GM19463 (cell line): ENCODE measurements around the gene TRIB2.
"Not testable (repeated sequence)": the region's sequence is repeated elsewhere in the genome, so short reads cannot be mapped to it uniquely, and the experiment has no call there.

Experiments
- ATAC-seq: cut with Tn5 transposase; IDR thresholded peaks from one replicate; pipeline ENCODE4 v1.9.1; 2021; ENCODE audit warnings: mild to moderate bottlenecking, moderate library complexity; ENCODE audit not compliant: unreplicated experiment

Gene TRIB2

DNA sequence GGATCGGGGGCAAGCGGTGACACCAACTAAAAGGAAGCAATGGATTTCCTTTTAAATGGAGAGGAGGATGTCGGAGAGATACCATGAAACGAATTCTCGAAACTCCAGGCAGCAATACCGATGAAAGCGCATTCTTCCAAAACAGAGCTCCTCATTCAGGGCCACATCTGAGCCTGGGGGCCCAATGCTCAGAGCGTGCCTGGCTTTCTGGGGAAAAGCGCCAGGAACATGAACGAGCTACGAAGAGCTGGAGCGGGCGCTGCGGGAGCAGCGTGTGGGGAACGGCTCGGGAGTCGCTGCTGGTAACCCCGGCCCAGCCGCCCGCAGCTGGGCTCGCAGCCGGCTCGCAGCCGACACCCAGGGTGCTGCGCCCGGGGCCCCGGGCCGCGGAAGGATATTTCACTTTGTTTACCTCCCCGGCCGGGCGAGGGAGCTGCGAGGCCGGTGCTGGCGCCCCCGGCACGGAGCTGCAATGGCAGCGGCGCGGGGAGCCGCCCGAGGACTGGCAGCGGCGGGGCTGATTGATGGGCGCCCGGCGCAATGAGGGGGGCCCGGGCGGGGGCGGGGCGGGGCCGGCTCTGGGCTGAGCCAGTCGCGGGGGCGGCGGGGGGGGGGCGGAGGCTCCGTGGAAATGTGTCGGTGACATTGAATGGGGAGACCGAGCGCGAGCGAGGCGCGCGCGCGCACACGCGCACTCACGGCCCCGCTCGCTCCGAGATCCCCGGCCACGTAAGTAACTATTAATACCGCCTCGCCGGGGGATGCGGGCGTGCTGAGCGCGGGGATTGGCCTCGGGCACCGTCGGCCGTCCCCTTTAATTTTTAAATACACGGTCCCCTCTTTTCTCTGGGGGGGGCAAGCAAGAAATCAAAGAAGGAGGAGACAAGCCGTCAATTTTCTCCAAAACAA, at the start of gene TRIB2:
Gene TRIB2, plus strand, starts transcription at position 655 of the 909 bp plus-strand sequence. CDS start 1,372 bp downstream, outside the sequence.
- ATAC-seq: peak; percentile 46

DNA sequence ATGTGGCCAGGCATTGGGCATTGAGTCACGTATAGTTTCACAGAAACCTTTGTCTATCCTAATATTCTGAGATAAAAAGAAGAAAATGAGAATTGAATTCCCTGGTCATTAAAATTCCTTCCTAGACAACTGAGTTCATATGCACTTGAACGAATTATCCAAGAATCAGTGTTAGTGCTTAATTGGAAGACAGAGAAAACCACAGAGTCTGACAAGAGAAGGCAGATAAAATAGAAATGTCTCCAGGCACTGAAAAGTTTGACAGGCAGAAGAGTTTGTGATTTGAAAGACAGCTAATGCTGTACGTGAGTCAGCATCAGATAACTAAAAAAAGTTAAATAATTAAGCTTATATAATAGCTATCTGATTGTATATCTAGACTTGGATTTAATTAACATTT, 47.7 kb upstream of the TRIB2 start:
- ATAC-seq: no peak

DNA sequence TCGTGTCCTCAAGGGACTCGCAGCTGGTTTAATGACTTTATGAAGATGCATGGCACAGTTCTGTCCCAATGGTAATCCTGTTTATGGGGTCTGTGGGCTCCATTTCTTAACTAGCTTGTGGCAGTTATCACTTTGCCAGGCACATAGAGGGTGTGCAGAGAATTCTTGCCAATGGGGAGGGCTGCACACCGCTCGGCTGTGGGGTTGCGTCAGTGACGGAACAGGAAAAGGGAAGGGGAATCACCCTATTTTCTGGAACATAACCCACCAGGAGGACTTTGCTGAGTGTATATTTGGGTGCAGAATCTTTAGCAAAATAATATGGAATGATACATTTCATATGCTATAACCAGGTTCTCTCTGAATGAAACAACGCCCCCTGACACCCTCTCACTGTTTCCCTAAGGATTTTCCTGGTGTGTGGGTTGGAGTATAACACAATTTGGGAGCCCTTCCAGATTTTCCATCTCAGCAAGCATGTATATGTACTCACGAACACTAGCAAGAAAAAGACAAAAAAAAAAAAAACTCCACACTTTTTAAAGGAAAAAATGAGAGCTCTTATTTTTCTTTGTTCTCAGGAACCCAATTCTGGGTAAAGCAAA, 43.9 kb upstream of the TRIB2 start:
- no peak for ATAC-seq

DNA sequence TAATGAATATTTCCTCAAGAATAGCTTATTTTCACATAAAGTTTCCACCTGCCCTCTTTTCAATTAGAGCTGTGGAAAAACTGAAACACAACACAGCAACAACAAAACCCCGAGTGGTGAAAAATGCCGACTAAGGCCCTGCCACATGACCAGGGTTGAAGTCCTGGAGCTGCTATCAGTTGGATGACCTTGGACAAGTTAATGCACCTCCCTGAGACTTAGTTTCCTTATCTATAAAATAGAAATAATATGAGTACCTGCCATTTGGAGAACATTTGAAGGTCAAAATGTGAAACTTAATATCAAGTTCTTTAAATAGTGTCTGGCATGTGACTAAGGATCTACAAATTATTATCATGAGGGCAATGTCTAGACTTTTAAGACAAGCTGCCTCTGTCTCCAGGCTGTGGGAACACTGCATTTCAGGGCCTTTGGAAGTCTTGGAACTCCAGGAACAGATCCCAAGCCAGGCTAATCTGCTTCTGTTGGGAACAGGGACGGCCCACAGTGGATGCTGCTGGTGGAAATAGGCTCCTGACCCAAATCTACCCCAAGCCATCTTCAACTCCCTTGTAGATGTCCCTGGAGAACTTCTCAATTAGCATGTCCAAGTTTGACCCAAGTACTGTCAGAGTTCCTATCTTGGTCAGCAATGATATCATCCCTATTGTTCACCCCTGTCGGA, 42.0 kb upstream of the TRIB2 start:
- no peak for ATAC-seq

DNA sequence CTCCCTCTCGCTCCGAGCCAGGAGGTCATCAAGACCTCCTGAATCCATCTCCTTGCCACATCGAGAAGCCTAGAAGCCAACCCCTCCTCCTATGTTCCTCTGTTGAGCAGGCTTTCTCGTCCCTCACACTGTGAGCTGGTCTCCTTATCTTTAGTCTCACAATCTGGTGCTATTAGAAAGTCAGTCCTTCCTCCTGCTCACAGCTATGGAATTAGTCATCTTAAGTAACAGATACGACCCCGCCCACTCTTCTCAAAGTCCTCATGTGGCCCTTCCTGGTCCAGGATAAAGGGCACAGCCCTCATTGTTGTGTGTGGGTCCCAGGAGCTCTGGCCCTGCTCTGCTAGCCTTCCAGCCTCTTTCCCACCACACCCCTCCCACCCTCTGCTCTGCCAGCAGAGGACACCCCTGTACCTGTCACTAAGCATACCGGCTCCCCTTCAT, 41.4 kb upstream of the TRIB2 start:
- no peak for ATAC-seq

DNA sequence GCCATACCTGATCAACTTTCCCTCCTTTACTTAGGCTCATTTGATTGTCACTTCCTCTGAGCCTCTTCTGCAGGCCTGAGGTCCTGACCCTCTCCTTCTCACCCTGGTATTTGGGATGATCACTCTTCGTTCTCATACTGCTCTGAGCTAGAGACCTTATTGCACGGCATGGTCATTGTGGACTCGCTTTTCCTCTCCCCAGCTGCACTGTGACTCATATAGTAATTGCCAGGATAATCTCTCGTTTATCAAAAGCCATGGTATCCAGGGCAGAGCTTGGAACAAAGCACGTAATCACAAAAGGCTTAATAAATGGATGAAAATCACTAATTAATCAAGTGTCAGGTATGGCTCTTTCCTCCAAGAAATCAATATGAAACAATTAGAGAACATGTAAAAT, 40.9 kb upstream of the TRIB2 start:
- no peak for ATAC-seq

DNA sequence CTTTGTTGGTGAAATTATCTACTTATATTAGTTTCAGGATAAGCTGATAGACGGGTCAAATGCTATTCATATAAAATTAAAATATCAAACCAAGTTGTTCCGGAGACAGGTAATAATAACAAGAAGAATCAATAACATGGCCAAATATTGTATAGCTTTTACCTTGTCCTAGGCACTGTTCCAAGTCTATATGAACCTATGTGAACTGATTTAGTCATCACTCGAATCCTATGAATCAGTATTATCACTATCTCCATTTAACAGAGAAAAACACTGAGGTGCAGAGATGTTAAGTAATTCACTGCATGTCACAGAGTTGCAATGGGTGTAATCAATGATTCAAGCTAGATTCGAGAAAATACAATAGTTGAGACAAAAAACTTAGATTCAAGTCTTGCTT, 40.0 kb upstream of the TRIB2 start:
- ATAC-seq: no peak

GRCh38 chr2:12678186-12678585, 38.5 kb upstream of the TRIB2 start:
- ATAC-seq: no peak

DNA sequence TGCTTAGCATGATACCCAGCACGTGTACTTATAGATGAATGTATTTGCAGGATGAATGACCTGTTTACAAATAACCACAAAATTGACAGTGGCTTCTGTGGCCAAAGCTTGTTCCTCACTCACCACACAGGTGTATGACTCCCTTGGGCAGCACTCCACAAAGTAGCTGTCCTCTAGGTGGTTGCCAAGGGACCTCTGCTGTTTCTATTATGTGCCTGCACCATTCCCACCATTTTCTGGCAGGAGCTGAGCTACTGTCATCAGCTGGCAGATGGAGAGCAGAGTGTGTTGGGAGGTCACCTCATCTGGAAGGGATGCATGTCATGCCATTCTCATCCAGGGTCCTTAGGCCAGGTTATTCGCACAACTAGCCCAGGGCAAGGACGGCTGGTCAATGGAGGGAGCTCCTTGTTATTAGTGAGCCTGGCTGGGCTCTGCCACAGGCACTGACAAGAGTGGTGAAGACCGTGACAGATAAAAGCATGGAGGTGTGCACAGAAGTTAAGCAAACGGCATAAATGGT, 37.1 kb upstream of the TRIB2 start:
- no peak for ATAC-seq

DNA sequence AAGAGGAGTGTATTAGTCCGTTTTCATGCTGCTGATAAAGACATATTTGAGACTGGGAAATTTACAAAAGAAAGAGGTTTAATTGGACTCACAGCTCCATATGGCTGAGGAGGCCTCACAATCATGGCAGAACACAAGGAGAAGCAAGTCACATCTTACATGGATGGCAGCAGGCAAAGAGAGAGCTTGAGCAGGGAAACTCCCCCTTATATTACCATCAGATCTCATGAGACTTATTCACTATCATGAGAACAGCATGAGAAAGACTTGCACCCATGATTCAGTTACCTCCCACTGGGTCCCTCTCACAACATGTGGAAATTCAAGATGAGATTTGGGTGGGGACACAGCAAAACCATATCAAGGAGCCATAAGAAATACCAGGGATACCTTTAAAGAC, 36.6 kb upstream of the TRIB2 start:
- ATAC-seq: not testable (repeated sequence)

GRCh38 chr2:12682017-12682416, 34.7 kb upstream of the TRIB2 start:
- no peak for ATAC-seq

GRCh38 chr2:12683457-12684100, 33.2 kb upstream of the TRIB2 start:
- no peak for ATAC-seq

- ATAC-seq: no peak
Measured at GRCh38 chr2:12684471-12684936, 32.2 kb upstream of the TRIB2 start.

GRCh38 chr2:12685145-12685544, 31.6 kb upstream of the TRIB2 start:
- ATAC-seq: no peak

GRCh38 chr2:12685956-12686355, 30.8 kb upstream of the TRIB2 start:
- no peak for ATAC-seq

DNA sequence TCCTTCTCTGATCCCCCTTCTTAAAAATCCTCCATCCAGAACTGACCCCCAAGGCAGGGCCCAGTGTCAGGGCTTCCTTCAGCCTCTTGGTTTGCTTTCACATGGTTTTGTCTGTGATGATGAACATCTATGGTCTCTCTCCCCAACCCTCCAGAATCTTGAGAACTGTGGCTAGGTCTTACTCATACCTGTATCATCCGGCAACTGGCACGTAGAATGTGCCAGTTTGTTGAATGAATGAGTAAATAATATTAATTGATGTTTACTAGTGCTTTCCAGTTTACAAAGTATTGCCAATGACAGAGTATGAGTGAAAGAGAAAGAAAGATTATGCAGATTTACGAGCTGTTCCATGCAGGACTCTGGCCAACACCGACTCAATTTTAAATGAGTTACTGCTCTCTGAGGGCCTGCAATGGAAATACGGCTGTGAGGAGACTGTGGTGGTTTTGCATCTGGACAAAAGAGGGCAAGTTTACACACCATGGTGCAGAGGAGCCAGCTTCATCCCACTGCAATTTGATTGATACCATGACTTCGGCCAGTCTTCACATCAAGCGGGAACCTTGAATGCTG, 29.9 kb upstream of the TRIB2 start:
- no peak for ATAC-seq

DNA sequence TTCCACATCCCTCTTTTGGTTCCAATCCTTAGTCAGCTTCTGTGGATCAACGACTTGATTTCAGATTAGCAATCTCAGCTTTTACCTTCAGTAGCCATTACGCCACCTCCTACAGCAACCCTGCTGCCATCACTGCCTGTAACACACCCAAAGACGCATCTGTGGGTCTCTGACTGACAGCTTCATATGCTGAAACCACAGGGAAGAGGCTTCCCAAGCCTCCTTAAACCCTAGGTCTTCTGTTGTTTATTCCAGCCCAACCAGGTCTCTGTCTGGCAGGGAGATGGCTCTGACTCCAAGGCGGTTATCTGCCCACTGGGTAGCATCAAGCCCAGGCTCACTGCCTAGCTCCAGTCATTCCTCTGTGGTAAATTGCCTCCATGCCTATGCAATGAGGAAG, 28.6 kb upstream of the TRIB2 start:
- ATAC-seq: no peak

DNA sequence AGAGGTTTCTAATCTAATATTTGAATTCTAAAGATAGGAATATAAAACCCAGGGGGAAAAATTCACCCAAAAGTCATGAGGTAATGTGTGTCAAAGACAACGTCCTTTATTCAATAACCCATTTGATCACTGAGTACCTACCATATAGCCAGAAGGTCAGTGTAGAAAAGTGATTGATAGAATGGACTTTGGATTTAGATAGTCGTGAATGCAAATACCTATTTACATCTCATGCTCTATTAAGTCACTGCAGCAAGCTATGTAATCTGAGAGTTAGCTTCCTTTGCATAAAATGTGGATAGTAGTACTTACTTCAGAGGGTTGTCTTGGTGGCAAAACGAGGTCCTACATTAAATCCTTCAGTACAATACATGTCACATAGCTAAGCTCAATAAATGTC, 27.8 kb upstream of the TRIB2 start:
- no peak for ATAC-seq

DNA sequence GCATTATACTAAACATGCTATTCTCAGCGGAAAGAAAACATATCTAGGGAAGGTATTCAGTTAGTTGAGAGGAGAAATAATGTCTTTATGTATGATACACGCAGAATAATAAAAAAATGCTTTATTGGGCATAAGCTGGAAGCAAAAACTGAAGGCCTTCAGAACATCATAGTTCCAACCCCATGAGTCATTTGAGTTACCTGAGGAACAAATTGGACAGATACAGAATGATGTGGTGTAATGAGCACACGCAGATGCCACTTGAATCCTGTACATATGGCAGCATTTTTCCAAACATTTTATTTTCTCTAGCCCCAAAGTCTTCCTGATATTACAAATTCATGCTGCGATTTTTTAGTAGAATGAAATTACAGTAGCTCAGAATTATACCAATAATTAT, 23.2 kb upstream of the TRIB2 start:
- no peak for ATAC-seq

DNA sequence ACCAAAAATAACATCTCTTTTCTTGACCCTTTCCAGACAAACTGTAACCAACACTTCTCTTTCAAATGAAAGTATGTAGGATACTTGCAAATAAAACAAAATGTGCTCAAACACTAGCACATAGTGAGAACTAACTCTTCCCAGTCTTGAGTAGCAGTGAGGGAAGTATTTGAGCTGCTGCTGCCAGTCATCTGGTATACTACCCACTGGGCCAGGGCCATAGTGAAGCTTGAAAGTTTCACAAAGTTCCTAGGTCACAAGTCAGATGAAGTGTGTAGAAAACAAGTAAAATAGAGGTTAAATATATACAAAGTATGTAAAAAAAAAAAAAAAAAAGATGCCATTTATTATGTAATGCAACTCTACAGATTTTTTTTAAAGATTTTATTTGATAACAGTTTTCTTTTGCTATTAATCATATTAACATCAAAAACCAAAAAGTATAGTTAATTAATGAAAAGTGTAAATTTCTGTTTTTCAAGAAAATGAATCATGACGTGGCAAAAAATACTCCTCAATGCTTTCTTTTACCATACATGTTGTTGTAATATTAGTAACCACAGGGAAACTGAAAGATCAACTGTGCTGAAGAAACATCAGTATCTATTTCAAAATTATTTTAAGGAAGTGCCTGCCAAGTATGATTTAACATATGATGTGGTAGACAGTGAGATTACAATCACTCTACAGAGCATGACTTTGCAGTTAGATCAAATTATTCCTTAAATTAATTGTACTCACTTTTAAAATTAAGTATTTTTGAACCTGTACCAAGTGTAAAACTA, 21.6 kb upstream of the TRIB2 start:
- no peak for ATAC-seq
